ENCODE measurements around the gene CFAP74. TPM values are rescaled to one million over a fixed set of nuclear protein-coding genes. Genes with fewer than 3 reads are reported as not detected.

The CFAP74 gene
- total and polyA plus RNA-seq, 2 of the 13 experiments (the other 11 are each of a cell fraction or from before 2014, with no cell fraction given): 0.27 to 0.62 TPM

DNA sequence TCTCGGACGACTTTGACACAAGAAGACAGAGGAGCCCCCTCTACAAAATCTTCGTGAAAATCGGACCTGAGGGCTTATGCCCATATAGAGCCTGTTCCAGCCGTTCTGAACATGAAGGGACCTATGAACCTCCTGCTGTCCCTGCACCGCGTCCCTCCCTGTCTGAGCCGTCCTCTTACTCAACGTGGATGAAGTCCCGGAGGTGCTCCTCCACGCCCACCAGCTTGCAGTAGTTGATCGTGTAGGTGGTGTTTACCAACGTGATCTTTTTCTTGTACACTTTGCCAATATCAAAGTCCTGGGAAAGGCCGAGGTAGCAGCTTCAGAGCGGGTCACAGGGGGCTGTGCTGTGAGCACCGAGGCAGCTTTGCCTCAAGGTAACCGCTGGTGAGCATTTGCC, 40.0 kb downstream of the CFAP74 start:
- H4K20me1 ChIP-seq (ENCODE audit: insufficient read depth, low read length): no peaks in the 10 kb centered on the region
- CTCF ChIA-PET (ENCODE audit: low intra/inter-chr PET ratio, low total read pairs): no interaction called here
- H3K4me2 ChIP-seq (ENCODE audit: low read depth, low read length): peak overlapping the region; percentile 43; the same call in 1 of the 2 replicates
- no peaks in the 10 kb centered on the region for H3K79me2 ChIP-seq (ENCODE audit: insufficient read depth, low read length)
- no peaks in the 10 kb centered on the region for H3K9me3 ChIP-seq (ENCODE audit: low read length)
- DNase-seq (ENCODE audit: low spot score) (no peak), FAIRE-seq (no peak), ATAC-seq (peak; percentile 39)
- intact Hi-C loops (cut with micrococcal nuclease; ENCODE audit: unreplicated experiment): loop anchor here (5.0 kb wide), 1 partner anchor 84 kb away; no protein-coding TSS in a partner anchor
- POLR2A ChIA-PET: no interaction called here
- 6% methylated on average over 16 of the region's 17 CpGs for WGBS (ENCODE audit: low lambda C conversion rate)
- no peaks in the 10 kb centered on the region for H3K36me3 ChIP-seq (replicated peaks in 1 of 2; ENCODE audit: control insufficient read depth in 1 of 2, insufficient read depth in 2 of 2, low read length in 2 of 2)
- no TSS peak for BruUV-seq (replicated peaks)
- H3K27me3 ChIP-seq (ENCODE audit: control insufficient read depth in 1 of 2, insufficient read depth in 2 of 2, low read length in 2 of 2): peaks cover 7 to 75% of the 10 kb centered on the region in 2 experiments; a peak in 4 of 5 replicates
- peaks cover 55% of the 10 kb centered on the region for H3K4me1 ChIP-seq (ENCODE audit: insufficient read depth, low read length)
- peak overlapping the region in 1 of 3 experiments; percentile 19; a peak in 1 of 6 replicates for H3K4me3 ChIP-seq (replicated peaks in 1 of 3; ENCODE audit: insufficient read depth in 1 of 3, low read depth in 2 of 3, low read length in 3 of 3)
- no peak overlapping the region for H3K27ac ChIP-seq (ENCODE audit: extremely low read length, insufficient read depth, low read length)
- in situ Hi-C loops (cut with HindIII; ENCODE audit: extremely low pct_ligation_motif_present, low pct_unique_long_range_greater_than_20kb): loop anchor here (5.0 kb wide), 1 partner anchor 84 kb away; no protein-coding TSS in a partner anchor
- H3K9ac ChIP-seq (ENCODE audit: insufficient read depth, low read depth, low read length): no peak overlapping the region
- no peak overlapping the region for H2AFZ ChIP-seq (ENCODE audit: low read length)
- TF ChIP-seq GLI4 (CRISPR knock-in tag; IDR thresholded peaks at IDR 0.05; ENCODE audit: borderline replicate concordance): no peak
- TF ChIP-seq ZKSCAN1 (IDR thresholded peaks at IDR 0.05; ENCODE audit: low read length): no peak
- TF ChIP-seq, protein P1, sequence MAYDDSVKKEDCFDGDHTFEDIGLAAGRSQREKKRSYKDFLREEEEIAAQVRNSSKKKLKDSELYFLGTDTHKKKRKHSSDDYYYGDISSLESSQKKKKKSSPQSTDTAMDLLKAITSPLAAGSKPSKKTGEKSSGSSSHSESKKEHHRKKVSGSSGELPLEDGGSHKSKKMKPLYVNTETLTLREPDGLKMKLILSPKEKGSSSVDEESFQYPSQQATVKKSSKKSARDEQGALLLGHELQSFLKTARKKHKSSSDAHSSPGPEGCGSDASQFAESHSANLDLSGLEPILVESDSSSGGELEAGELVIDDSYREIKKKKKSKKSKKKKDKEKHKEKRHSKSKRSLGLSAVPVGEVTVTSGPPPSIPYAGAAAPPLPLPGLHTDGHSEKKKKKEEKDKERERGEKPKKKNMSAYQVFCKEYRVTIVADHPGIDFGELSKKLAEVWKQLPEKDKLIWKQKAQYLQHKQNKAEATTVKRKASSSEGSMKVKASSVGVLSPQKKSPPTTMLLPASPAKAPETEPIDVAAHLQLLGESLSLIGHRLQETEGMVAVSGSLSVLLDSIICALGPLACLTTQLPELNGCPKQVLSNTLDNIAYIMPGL (CRISPR knock-in tag; IDR thresholded peaks at IDR 0.05; ENCODE audit: borderline replicate concordance in 1 of 2, low read depth in 1 of 2): no peak
- TF ChIP-seq HDAC2 (CRISPR knock-in tag; IDR thresholded peaks at IDR 0.05): peak; percentile 46; the same call in 1 of the 2 replicates
- TF ChIP-seq, protein P2, sequence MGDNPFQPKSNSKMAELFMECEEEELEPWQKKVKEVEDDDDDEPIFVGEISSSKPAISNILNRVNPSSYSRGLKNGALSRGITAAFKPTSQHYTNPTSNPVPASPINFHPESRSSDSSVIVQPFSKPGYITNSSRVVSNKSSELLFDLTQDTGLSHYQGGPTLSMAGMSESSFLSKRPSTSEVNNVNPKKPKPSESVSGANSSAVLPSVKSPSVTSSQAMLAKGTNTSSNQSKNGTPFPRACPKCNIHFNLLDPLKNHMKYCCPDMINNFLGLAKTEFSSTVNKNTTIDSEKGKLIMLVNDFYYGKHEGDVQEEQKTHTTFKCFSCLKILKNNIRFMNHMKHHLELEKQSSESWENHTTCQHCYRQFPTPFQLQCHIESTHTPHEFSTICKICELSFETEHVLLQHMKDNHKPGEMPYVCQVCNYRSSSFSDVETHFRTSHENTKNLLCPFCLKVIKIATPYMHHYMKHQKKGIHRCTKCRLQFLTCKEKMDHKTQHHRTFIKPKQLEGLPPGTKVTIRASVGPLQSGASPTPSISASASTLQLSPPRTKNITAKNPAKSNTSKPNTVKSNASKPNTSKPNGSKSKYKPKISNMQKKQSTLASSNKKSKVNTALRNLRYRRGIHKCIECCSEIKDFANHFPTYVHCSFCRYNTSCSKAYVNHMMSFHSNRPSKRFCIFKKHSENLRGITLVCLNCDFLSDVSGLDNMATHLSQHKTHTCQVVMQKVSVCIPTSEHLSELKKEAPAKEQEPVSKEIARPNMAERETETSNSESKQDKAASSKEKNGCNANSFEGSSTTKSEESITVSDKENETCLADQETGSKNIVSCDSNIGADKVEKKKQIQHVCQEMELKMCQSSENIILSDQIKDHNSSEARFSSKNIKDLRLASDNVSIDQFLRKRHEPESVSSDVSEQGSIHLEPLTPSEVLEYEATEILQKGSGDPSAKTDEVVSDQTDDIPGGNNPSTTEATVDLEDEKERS (CRISPR knock-in tag; IDR thresholded peaks at IDR 0.05): no peak
- no peak for TF ChIP-seq HOXA9 (CRISPR knock-in tag; IDR thresholded peaks at IDR 0.05; ENCODE audit: borderline replicate concordance)
- TF ChIP-seq ZSCAN9 (CRISPR knock-in tag; IDR thresholded peaks at IDR 0.05; ENCODE audit: borderline replicate concordance): no peak
- TF ChIP-seq ETV5 (CRISPR knock-in tag; IDR thresholded peaks at IDR 0.05; ENCODE audit: borderline replicate concordance): peak; percentile 42; the same call in 1 of the 2 replicates
- TF ChIP-seq MAX (IDR thresholded peaks at IDR 0.05): 0 out of 2 replicates have a peak, but pooled peaks have one; percentile 17
- no peak for TF ChIP-seq ZNF468 (CRISPR knock-in tag; IDR thresholded peaks at IDR 0.05)
- TF ChIP-seq, protein P3, sequence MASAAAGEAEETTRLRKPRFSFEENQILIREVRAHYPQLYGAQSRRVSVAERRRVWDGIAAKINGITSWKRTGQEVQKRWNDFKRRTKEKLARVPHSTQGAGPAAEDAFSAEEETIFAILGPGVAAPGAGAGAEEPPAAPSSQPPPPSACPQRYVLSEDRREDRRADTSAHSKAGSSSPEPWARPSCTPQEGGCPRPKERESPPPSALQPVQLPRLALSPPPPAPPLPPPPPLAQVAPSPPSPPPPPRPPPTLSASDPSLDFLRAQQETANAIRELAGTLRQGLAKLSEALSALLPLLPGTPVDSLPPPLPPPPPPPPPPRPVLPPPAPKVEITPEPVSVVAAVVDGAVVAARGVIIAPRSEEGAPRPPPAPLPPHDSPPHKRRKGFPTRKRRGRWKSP (CRISPR knock-in tag; IDR thresholded peaks at IDR 0.05): no peak
- no peak for TF ChIP-seq HIVEP1 (CRISPR knock-in tag; IDR thresholded peaks at IDR 0.05)
- no peak for TF ChIP-seq TEAD2 (CRISPR knock-in tag; IDR thresholded peaks at IDR 0.05)
- no peak for TF ChIP-seq CC2D1A (CRISPR knock-in tag; IDR thresholded peaks at IDR 0.05)
- peak; percentile 38; the same call in 1 of the 2 replicates for TF ChIP-seq FOXA3 (CRISPR knock-in tag; IDR thresholded peaks at IDR 0.05)
- no peak for TF ChIP-seq ATF7-NPFF (CRISPR knock-in tag; IDR thresholded peaks at IDR 0.05; ENCODE audit: low read depth)
- TF ChIP-seq XBP1 (CRISPR knock-in tag; IDR thresholded peaks at IDR 0.05): no peak

Data from HepG2 (cell line).